ENCODE results near the gene PTPDC1. TPM values are rescaled to one million over a fixed set of nuclear protein-coding genes. Genes with fewer than 3 reads are reported as not detected.
A peak's percentile ranks its signal among the peaks of the same experiment; 100 is the strongest.

The PTPDC1 gene
- total RNA-seq, 1 donor from 2014 or later = 5.4 TPM

- FAIRE-seq = no peak
- H3K36me3 Mint-ChIP-seq (ENCODE audit: low read depth, unreplicated experiment) = no peaks in the 10 kb centered on the region
- no peaks in the 10 kb centered on the region for H3K27me3 Mint-ChIP-seq (ENCODE audit: low read depth, unreplicated experiment)
- H3K79me2 ChIP-seq (ENCODE audit: insufficient read depth, low read length) = no peaks in the 10 kb centered on the region
- H3K4me2 ChIP-seq (ENCODE audit: low read length) = peak overlapping the region; percentile 35
- no peaks in the 10 kb centered on the region for H4K20me1 ChIP-seq (ENCODE audit: insufficient read depth, low read length)
- peak overlapping the region; percentile 39 for H3K27ac ChIP-seq (ENCODE audit: low read depth, low read length)
- H3K4me3 ChIP-seq (ENCODE audit: insufficient read depth, low read depth, low read length) = no peak overlapping the region
- no peaks in the 10 kb centered on the region for H3K27me3 ChIP-seq (ENCODE audit: insufficient read depth, low read length)
- H3K36me3 ChIP-seq (ENCODE audit: insufficient read depth, low read length) = no peaks in the 10 kb centered on the region
- peak overlapping the region; percentile 7 for H3K9ac ChIP-seq (ENCODE audit: low read length)
- TF ChIP-seq CTCF (IDR thresholded peaks at IDR 0.05; ENCODE audit: insufficient read depth, low read depth, low read length) (no peak), EZH2 (IDR thresholded peaks at IDR 0.05; ENCODE audit: insufficient read depth, low read length) (no peak)
- H2AFZ ChIP-seq (ENCODE audit: low read depth, low read length) = peak overlapping the region; percentile 66
- no peak overlapping the region for H3K4me3 Mint-ChIP-seq (ENCODE audit: unreplicated experiment)
- no peak overlapping the region for H3K27ac Mint-ChIP-seq (ENCODE audit: unreplicated experiment)
- H3K4me1 Mint-ChIP-seq (ENCODE audit: low read depth, unreplicated experiment) = peaks cover 9% of the 10 kb centered on the region
- no peaks in the 10 kb centered on the region for H3K9me3 ChIP-seq (ENCODE audit: insufficient read depth, low read depth, low read length)
- peak; percentile 71 for DNase-seq (ENCODE audit: low read depth)
- peaks cover 14% of the 10 kb centered on the region for H3K4me1 ChIP-seq (ENCODE audit: insufficient read depth, low read length)
- peaks cover 4% of the 10 kb centered on the region for H3K9me3 Mint-ChIP-seq (ENCODE audit: unreplicated experiment)
Observed at GRCh38 chr9:94157050-94157801, 73.0 kb downstream of the PTPDC1 start.

Other genes starting within 250 kb of the PTPDC1 start
- 0.62 and 0.73 TPM in 2 replicates for gene BARX1, start 129.1 kb upstream of the PTPDC1 start, total RNA-seq
- gene ZNF169, start 174.8 kb downstream of the PTPDC1 start, total RNA-seq = 3.7 and 4.1 TPM in 2 replicates
- not detected in 2 replicates for gene NUTM2F, start 244.2 kb downstream of the PTPDC1 start, total RNA-seq